Measurements from ENCODE around the gene MAP1S.

GRCh38 chr19:17718550-17718946 lies 732 bp upstream of the MAP1S start:
- no peak for TF ChIP-seq CTCF (IDR thresholded peaks at IDR 0.05)
- TF ChIP-seq POLR2A (IDR thresholded peaks at IDR 0.05), result no peak

All from right lobe of liver (tissue), 4 donors.